Measurements from ENCODE around the gene PHAF1. TPM values are rescaled to one million over a fixed set of nuclear protein-coding genes. Genes with fewer than 3 reads are reported as not detected.

Gene PHAF1
- total and polyA plus RNA-seq, 2 of the 13 experiments (the other 11 are each of a cell fraction or from before 2014, with no cell fraction given), result 48.3 to 174 TPM

GRCh38 chr16:67183627-67184452 is 74.1 kb downstream of the PHAF1 start, which contains the start of gene MATCAP1 (continued):
- TF ChIP-seq ZHX2 (IDR thresholded peaks at IDR 0.05; ENCODE audit: low read depth) (peak; percentile 93), ZHX2 (CRISPR knock-in tag; IDR thresholded peaks at IDR 0.05; ENCODE audit: borderline replicate concordance) (no peak; the same call in 1 of the 2 replicates), TCF7 (IDR thresholded peaks at IDR 0.05; ENCODE audit: low read depth) (no peak), ELF4 (CRISPR knock-in tag; IDR thresholded peaks at IDR 0.05; ENCODE audit: borderline replicate concordance) (no peak), HNRNPL (IDR thresholded peaks at IDR 0.05; ENCODE audit: low read depth, low read length) (no peak), ZNF232 (CRISPR knock-in tag; IDR thresholded peaks at IDR 0.05; ENCODE audit: borderline replicate concordance) (no peak), CHD4 (IDR thresholded peaks at IDR 0.05; ENCODE audit: borderline replicate concordance, low read length) (no peak; the same call in 1 of the 2 replicates), ZSCAN31 (CRISPR knock-in tag; IDR thresholded peaks at IDR 0.05; ENCODE audit: low read depth) (no peak; the same call in 1 of the 2 replicates), ZNF678 (CRISPR knock-in tag; IDR thresholded peaks at IDR 0.05) (0 out of 2 replicates have a peak, but pooled peaks have one; percentile 84), SOX5 (CRISPR knock-in tag; IDR thresholded peaks at IDR 0.05; ENCODE audit: borderline replicate concordance) (peak; percentile 78), ARNT (IDR thresholded peaks at IDR 0.05) (no peak), MZF1 (CRISPR knock-in tag; IDR thresholded peaks at IDR 0.05; ENCODE audit: borderline replicate concordance) (no peak), ZNF570 (CRISPR knock-in tag; IDR thresholded peaks at IDR 0.05; ENCODE audit: borderline replicate concordance) (no peak), SUZ12 (IDR thresholded peaks at IDR 0.05; ENCODE audit: low read depth, low read length) (no peak), ATRX (CRISPR knock-in tag; IDR thresholded peaks at IDR 0.05; ENCODE audit: borderline replicate concordance) (no peak), ZNF121 (CRISPR knock-in tag; IDR thresholded peaks at IDR 0.05) (no peak), HNF4G (IDR thresholded peaks at IDR 0.05; ENCODE audit: borderline replicate concordance, low read depth, low read length) (no peak), HNF4G (CRISPR knock-in tag; IDR thresholded peaks at IDR 0.05; ENCODE audit: borderline replicate concordance, low read depth) (no peak), AHDC1 (CRISPR knock-in tag; IDR thresholded peaks at IDR 0.05; ENCODE audit: borderline replicate concordance) (0 out of 2 replicates have a peak, but pooled peaks have one; percentile 52)

All from HepG2 (cell line).